Measurements from ENCODE around the gene ECEL1.

- no peak for TF ChIP-seq CTCF (IDR thresholded peaks at IDR 0.05)
- TF ChIP-seq USF2 (CRISPR knock-in tag; IDR thresholded peaks at IDR 0.05), result no peak
- TF ChIP-seq FOXJ3 (CRISPR knock-in tag; IDR thresholded peaks at IDR 0.05; ENCODE audit: borderline replicate concordance), result no peak
- TF ChIP-seq TP53 (CRISPR knock-in tag; IDR thresholded peaks at IDR 0.05), result no peak
- no peak for TF ChIP-seq ARID4B (CRISPR knock-in tag; IDR thresholded peaks at IDR 0.05; ENCODE audit: borderline replicate concordance)
- no peak for TF ChIP-seq JUN (CRISPR knock-in tag; IDR thresholded peaks at IDR 0.05)
- TF ChIP-seq ZBTB43 (CRISPR knock-in tag; IDR thresholded peaks at IDR 0.05), result no peak
Measured at GRCh38 chr2:232534940-232535651, 47.5 kb upstream of the ECEL1 start.
